Astrocyte (in vitro differentiated cells and primary cell): Measurements from ENCODE around the gene MCF2L2. TPM values are rescaled to one million over a fixed set of nuclear protein-coding genes. Genes with fewer than 3 reads are reported as not detected.

Source experiments
- DNase-seq: peaks from one replicate; pipeline ENCODE4 v3.0.0-alpha.2; 2010; ENCODE audit warnings: low read depth
- FAIRE-seq: peaks from 2 replicates; lab custom pipeline; 2011; peaks lifted over from hg19 to GRCh38; lab: Jason Lieb, UNC
- H2AFZ ChIP-seq: 2 replicates; pipeline ENCODE4 v1.6.0; 2012; ENCODE audit warnings: low read depth, low read length, inconsistent platforms
- H3K27ac ChIP-seq: 2 replicates; pipeline ENCODE4 v1.5.1; 2011; ENCODE audit warnings: low read depth, low read length, inconsistent platforms
- H3K27me3 ChIP-seq: 2 replicates; pipeline ENCODE4 v1.6.0; 2011; ENCODE audit warnings: low read length, inconsistent platforms; ENCODE audit not compliant: insufficient read depth
- H3K36me3 ChIP-seq: 2 replicates; pipeline ENCODE4 v1.5.1; 2011; ENCODE audit warnings: low read length, inconsistent platforms; ENCODE audit not compliant: insufficient read depth
- H3K4me1 ChIP-seq: 2 replicates; pipeline ENCODE4 v1.5.1; 2011; ENCODE audit warnings: low read length, inconsistent platforms; ENCODE audit not compliant: insufficient read depth
- H3K4me2 ChIP-seq: 2 replicates; pipeline ENCODE4 v1.6.0; 2012; ENCODE audit warnings: low read length, inconsistent platforms
- H3K4me3 ChIP-seq: 2 replicates; pipeline ENCODE4 v1.5.1; 2011; ENCODE audit warnings: low read depth, mild to moderate bottlenecking, low read length, inconsistent platforms; ENCODE audit not compliant: insufficient read depth
- H3K79me2 ChIP-seq: 2 replicates; pipeline ENCODE4 v1.6.0; 2012; ENCODE audit warnings: mild to moderate bottlenecking, low read length, inconsistent platforms; ENCODE audit not compliant: insufficient read depth
- H3K9ac ChIP-seq: 2 replicates; pipeline ENCODE4 v1.6.0; 2012; ENCODE audit warnings: mild to moderate bottlenecking, low read length, inconsistent platforms
- H3K9me3 ChIP-seq: 2 replicates; pipeline ENCODE4 v1.5.1; 2012; ENCODE audit warnings: low read depth, mild to moderate bottlenecking, low read length, inconsistent platforms; ENCODE audit not compliant: insufficient read depth
- H4K20me1 ChIP-seq: 2 replicates; pipeline ENCODE4 v1.6.0; 2012; ENCODE audit warnings: low read length, inconsistent platforms; ENCODE audit not compliant: insufficient read depth
- H3K27ac Mint-ChIP-seq: one replicate; pipeline ENCODE4 v1.8.0; 2021; ENCODE audit warnings: mild to moderate bottlenecking, mixed read lengths; ENCODE audit not compliant: unreplicated experiment
- H3K27me3 Mint-ChIP-seq: one replicate; pipeline ENCODE4 v1.8.0; 2021; ENCODE audit warnings: low read depth, mixed read lengths; ENCODE audit not compliant: unreplicated experiment
- H3K36me3 Mint-ChIP-seq: one replicate; pipeline ENCODE4 v1.8.0; 2021; ENCODE audit warnings: low read depth, mixed read lengths; ENCODE audit not compliant: unreplicated experiment
- H3K4me1 Mint-ChIP-seq: one replicate; pipeline ENCODE4 v1.8.0; 2021; ENCODE audit warnings: low read depth, mixed read lengths; ENCODE audit not compliant: unreplicated experiment
- H3K4me3 Mint-ChIP-seq: one replicate; pipeline ENCODE4 v1.8.0; 2021; ENCODE audit warnings: mild to moderate bottlenecking, moderate library complexity, mixed read lengths; ENCODE audit not compliant: unreplicated experiment
- H3K9me3 Mint-ChIP-seq: one replicate; pipeline ENCODE4 v1.8.0; 2021; ENCODE audit warnings: mild to moderate bottlenecking, mixed read lengths; ENCODE audit not compliant: unreplicated experiment
- CTCF ChIP-seq: IDR thresholded peaks from 2 replicates; pipeline ENCODE4 v1.5.1; 2011; ENCODE audit warnings: low read depth, mild to moderate bottlenecking, inconsistent platforms, low read length, moderate library complexity; ENCODE audit not compliant: insufficient read depth
- EZH2 ChIP-seq: IDR thresholded peaks from 2 replicates; pipeline ENCODE4 v1.6.1; 2012; ENCODE audit warnings: mild to moderate bottlenecking, low read length, inconsistent platforms; ENCODE audit not compliant: insufficient read depth
- total RNA-seq: library from RNA; stranded (reverse); gene quantifications from 2 replicates; pipeline ENCODE4 v1.2.1, GENCODE V29; 2021

The MCF2L2 gene
- total RNA-seq, 1 donor from 2014 or later = 0.89 TPM

DNA sequence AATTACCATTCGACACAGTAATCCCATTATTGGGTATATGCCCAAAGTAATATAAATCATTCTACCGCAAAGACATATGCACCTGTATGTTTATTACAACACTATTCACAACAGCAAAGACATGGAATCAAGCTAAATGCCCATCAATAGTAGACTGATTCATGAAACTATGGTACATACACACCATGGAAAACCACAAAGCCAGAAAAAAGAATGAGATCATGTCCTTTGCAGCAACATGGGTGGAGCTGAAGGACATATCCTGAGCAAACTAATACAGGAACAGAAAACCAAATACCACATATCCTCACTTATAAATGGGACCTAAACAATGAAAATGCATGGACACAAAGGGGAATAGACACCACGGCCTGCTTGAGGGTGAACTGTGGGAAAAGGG is 11.1 kb upstream of the MCF2L2 start:
- H3K9me3 Mint-ChIP-seq = peaks cover 18% of the 10 kb centered on the region
- Histone ChIP-seq H2AFZ (no peak overlapping the region), H3K4me1 (no peaks in the 10 kb centered on the region), H3K27me3 (peaks cover 10% of the 10 kb centered on the region), H3K79me2 (no peaks in the 10 kb centered on the region), H3K27ac (no peak overlapping the region), H3K9me3 (peaks cover 8% of the 10 kb centered on the region), H4K20me1 (no peaks in the 10 kb centered on the region), H3K36me3 (no peaks in the 10 kb centered on the region), H3K9ac (no peak overlapping the region), H3K4me3 (no peak overlapping the region), H3K4me2 (no peak overlapping the region)
- H3K27me3 Mint-ChIP-seq = peaks cover 15% of the 10 kb centered on the region
- TF ChIP-seq EZH2 = no peak
- no peak for TF ChIP-seq CTCF
- H3K36me3 Mint-ChIP-seq = no peaks in the 10 kb centered on the region
- H3K4me1 Mint-ChIP-seq = peaks cover 3% of the 10 kb centered on the region
- DNase-seq = no peak
- H3K4me3 Mint-ChIP-seq = no peak overlapping the region
- no peak overlapping the region for H3K27ac Mint-ChIP-seq
- FAIRE-seq = no peak

GRCh38 chr3:183438735-183439134 is 10.3 kb upstream of the MCF2L2 start:
- Mint-ChIP-seq H3K4me1 (peaks cover 3% of the 10 kb centered on the region), H3K27me3 (peaks cover 22% of the 10 kb centered on the region)
- TF ChIP-seq EZH2 (no peak), CTCF (no peak)

DNA sequence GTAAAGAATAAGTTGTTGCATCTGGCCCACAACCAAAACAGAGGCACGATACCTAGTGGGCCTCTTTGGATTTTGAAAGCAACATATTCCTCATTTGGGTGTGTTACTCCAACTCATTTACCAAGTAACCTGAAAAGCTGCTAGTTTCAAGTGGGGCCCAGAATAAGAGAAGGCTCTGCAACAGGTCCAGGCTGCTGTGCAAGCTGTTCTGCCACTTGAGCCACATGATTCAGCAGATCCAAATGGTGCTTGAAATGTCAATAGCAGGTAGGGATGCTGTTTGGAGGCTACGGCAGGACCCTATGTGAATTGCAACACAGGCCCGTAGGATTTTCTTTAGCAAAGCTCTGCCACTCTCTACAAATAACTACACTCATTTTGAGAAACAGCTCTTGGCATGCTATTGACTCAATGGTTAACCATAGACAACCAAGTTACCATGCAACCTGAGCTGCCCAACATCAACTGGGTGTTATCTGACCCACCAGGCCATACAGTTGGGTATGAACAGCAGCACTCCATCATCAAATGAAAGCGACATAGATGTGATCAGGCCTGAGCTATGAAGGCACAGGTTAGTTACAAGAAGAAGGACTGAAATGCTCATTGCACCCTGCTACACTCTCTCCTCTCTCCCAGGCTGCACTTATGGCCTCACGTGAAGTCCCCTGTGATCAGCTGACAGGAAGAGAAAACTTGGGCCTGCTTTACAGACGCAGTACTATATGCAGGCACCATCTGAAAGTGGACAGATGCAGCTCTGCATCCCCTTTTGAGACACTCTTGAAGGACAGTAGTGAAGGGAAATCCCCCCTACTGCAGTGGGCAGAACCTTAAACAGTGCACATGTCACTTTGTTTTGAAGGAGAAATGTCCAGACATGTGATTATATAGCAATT is 9.5 kb upstream of the MCF2L2 start:
- Histone ChIP-seq H3K27ac (no peak overlapping the region), H3K27me3 (peaks cover 16% of the 10 kb centered on the region), H3K79me2 (no peaks in the 10 kb centered on the region), H3K4me3 (no peak overlapping the region), H3K4me2 (no peak overlapping the region), H3K9me3 (no peaks in the 10 kb centered on the region), H4K20me1 (no peaks in the 10 kb centered on the region), H3K36me3 (no peaks in the 10 kb centered on the region), H3K4me1 (no peaks in the 10 kb centered on the region), H2AFZ (no peak overlapping the region), H3K9ac (no peak overlapping the region)
- peaks cover 9% of the 10 kb centered on the region for H3K9me3 Mint-ChIP-seq
- no peaks in the 10 kb centered on the region for H3K36me3 Mint-ChIP-seq
- no peak for DNase-seq
- TF ChIP-seq EZH2 = no peak
- no peak for TF ChIP-seq CTCF
- peaks cover 23% of the 10 kb centered on the region for H3K27me3 Mint-ChIP-seq
- no peak overlapping the region for H3K27ac Mint-ChIP-seq
- FAIRE-seq = no peak
- H3K4me1 Mint-ChIP-seq = peaks cover 3% of the 10 kb centered on the region
- no peak overlapping the region for H3K4me3 Mint-ChIP-seq

More at GRCh38 chr3:183438735-183439134, 10.3 kb upstream of the MCF2L2 start:
- Histone ChIP-seq H3K4me2 (no peak overlapping the region), H3K4me1 (no peaks in the 10 kb centered on the region), H3K9me3 (peaks cover 7% of the 10 kb centered on the region), H3K79me2 (no peaks in the 10 kb centered on the region), H3K9ac (no peak overlapping the region), H3K4me3 (no peak overlapping the region), H3K27me3 (peaks cover 10% of the 10 kb centered on the region), H3K36me3 (no peaks in the 10 kb centered on the region), H4K20me1 (no peaks in the 10 kb centered on the region), H3K27ac (no peak overlapping the region), H2AFZ (no peak overlapping the region)
- FAIRE-seq (no peak), DNase-seq (no peak)
- Mint-ChIP-seq H3K9me3 (peaks cover 14% of the 10 kb centered on the region), H3K36me3 (no peaks in the 10 kb centered on the region), H3K4me3 (no peak overlapping the region), H3K27ac (no peak overlapping the region)
